NCI-H748 treated with DMSO at 0.1 percent for 48 hours (cell line): ENCODE measurements around the gene CCDC71L.

ENCODE experiments used
- DNase-seq: peaks from one replicate; lab custom pipeline; 2025; lab: John Stamatoyannopoulos, UW

CCDC71L gene

DNA sequence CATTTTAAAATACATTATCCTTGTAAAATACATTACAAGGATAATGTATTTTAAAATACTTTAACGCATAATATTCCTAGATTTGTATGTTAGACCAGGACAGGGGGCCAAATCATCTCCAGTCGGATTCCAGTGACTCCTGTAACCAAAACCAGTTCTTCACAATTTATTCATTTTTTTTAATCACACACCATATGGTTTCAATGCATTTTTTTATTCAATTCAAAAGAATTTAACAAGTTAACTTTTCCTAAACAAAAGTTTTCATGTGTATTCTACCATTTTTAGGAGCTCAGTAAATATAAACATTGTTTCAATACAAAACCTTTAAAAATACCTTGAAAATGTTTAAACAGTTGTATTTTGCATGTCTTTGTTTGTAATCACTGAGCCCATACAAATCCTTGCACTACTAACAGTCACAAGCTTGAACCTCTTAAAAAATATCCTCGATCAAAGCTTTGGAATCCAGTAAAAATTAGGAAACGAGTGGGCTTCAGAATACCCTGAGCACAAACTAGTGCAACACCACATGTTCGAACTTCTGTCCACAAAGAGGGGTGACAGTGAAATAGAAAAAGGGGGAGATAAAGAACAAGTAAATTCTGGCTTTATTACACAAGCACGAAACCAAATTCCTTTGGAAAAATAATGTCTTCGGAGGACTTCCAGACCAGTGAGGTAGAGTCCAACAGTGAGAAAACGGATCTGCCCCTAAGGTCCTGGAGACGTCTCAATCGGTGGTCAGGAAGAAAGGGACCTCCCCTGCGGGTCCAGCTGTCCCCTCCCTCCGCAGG lies 1.6 kb downstream of the CCDC71L start:
- no peak for DNase-seq

GRCh38 chr7:106658316-106659165 lies 2.4 kb downstream of the CCDC71L start:
- no peak for DNase-seq

DNA sequence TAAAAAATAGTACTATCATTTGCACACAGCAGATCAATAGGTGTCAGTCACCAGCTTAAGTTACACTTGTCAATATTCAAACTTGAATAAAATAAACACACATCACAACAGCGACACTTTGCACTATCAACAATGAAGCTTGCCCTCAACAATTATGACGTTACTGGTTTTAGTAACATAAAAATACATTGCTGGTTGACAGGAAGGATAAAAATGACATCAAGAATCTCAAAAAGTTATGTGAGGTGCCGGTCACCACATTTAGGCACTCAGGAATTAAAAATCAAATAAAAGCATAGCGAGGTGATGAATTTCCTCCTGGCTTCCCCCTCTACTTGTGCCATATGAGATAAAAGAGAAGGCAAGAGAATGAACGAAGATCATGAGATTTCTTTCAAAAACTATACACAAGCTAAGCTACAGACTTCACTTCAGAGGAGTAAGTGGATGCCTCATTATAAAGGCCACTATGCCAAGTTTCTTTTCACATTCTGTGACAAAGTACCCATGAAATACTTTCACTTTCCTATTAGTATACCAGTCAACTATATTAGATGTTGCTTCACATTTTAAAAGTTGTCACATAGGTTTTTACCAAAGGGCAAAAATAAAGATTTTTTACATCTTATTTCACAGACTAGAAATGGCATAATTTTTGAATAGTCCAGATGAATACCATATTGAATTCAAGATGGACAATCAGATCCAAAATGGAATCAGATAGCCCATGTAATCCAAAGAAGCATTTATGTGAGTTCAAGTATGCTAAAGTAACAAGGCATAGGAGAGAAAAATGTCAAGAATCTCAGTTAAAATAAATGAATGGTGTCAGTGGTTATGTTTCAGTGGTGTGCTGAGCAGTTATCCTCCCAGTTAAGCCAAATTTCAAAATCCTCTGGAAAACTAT lies 3.6 kb downstream of the CCDC71L start:
- no peak for DNase-seq

- no peak for DNase-seq
Measured at GRCh38 chr7:106655703-106656498, 5.1 kb downstream of the CCDC71L start.

DNA sequence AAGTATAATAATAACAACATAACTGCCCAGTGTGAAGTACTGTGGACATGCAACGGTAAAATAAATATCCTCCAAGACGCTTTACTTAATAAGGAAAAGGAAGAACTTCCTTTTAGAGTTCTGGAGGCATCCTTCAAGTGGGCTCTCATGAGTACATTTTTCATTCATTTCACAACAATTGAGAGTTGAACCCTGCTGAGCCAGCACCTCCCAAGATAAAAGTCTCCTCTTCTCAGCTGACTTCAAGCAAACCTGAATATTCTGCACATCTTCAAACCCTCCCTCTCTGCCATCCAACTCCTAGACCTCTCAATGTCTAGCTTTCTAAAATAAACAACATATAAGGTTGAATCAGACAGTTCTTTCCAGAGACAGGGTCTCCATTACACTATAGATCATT lies 7.5 kb downstream of the CCDC71L start:
- no peak for DNase-seq

DNA sequence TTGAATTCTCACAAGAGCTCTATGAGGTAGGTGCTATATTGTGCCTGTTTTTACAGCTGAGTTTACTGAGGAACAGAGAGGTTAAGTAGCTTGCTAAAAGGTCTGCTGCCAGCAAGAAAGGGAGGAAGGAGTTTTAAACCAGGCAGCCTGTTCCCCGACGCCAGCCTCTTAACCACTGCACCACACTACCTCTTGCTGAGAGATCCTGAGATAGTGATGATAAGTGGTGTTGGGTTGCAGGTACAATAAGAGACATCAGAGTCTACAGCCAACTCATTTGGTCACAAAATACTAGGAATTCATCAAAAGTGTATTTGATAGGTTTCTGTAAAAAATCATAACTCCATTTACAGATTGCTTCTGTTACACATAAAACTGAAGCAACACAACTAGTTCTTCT lies 8.0 kb downstream of the CCDC71L start:
- no peak for DNase-seq

- no peak for DNase-seq
Measured at GRCh38 chr7:106652092-106652491, 8.9 kb downstream of the CCDC71L start.

DNA sequence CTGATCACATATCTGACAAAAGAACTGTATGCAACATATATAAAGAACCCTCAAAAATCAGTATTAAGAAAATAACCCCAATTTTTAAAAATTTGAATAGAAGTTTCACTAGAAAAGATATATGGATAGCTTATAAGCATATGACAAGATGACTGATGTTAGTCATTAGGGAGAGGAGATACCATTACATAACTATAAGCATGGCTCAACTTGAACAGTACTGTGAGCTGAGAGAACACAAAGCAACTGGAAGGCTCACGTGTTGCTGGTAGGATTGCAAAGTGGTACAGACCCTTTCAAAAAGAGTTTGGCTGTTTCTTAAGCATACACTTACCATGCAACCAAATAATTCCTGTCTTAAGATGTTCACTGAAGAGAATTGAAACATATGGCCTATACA lies 14.7 kb downstream of the CCDC71L start:
- DNase-seq: no peak

DNA sequence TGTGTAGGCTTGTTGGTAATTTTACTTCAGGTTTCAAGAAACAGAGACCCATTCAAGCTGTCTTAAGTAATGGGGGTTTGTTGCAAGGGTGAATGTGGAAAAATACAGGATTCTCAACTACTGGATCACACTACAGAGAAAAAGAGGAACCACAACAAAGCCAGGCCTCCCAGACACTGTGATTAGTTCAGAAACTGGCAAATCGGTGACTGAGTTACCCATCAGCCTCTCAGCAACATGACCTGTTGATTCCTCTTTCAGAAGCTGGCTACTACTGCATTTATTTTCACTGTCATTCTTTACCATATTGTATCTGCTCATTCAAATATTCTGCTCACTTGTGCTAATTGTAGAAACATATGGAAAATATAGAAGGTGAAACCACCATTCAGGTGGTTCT lies 16.0 kb downstream of the CCDC71L start:
- DNase-seq: no peak

- DNase-seq: no peak
Measured at GRCh38 chr7:106643216-106644000, 17.6 kb downstream of the CCDC71L start.

DNA sequence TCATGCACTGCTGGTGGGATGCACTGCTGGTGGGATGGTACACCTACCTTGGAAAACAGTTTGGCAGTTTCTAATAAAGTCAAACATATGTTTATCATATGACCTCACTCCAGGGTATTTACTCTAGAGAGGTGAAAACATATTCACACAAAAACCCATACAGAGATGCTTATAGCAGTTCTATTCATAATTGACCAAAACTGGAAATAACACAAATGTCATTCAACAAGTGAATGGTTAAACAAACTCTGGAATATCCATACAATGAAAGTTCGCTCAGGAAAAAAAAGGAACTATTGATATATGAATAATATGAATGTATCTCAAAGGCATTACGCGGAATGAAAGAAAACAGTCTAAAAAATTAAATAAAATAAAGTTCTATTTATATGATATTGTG lies 19.5 kb downstream of the CCDC71L start:
- no peak for DNase-seq

GRCh38 chr7:106640368-106641141 lies 20.4 kb downstream of the CCDC71L start:
- no peak for DNase-seq

- DNase-seq: no peak
Measured at GRCh38 chr7:106639476-106640334, 21.3 kb downstream of the CCDC71L start.

GRCh38 chr7:106635411-106635810 lies 25.5 kb downstream of the CCDC71L start:
- no peak for DNase-seq

DNA sequence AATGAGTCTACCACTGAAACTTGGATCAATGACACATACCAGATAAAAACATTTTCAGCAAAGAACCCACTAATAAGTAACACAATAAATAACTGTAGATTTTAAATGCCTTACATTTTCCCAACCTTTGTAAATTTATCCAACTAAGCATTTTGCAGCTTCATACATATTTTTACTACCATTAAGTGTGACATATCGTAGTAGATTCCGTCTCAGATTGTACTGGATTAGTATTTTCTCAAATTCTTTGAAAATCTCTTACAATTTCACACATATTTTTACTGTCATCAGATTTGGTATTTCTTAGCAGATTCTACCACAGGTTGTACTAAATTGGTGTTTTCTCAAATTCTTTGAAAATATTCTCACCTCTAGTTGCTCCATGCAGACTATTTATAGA lies 26.0 kb downstream of the CCDC71L start:
- no peak for DNase-seq

DNA sequence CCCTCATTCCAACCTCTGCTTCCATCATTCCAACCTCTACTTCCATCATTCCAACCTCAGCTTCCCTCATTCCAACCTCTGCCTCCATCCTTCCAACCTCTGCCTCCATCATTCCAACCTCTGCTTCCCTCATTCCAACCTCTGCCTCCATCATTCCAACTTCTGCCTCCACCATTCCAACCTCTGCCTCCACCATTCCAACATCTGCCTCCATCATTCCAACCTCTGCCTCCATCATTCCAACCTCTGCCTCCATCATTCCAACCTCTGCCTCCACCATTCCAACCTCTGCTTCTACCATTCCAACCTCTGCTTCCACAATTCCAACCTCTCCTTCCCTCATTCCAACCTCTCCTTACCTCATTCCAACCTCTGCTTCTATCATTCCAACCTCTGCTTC lies 30.3 kb downstream of the CCDC71L start:
- DNase-seq: no peak

- DNase-seq: no peak
Measured at GRCh38 chr7:106629516-106629915, 31.4 kb downstream of the CCDC71L start.

DNA sequence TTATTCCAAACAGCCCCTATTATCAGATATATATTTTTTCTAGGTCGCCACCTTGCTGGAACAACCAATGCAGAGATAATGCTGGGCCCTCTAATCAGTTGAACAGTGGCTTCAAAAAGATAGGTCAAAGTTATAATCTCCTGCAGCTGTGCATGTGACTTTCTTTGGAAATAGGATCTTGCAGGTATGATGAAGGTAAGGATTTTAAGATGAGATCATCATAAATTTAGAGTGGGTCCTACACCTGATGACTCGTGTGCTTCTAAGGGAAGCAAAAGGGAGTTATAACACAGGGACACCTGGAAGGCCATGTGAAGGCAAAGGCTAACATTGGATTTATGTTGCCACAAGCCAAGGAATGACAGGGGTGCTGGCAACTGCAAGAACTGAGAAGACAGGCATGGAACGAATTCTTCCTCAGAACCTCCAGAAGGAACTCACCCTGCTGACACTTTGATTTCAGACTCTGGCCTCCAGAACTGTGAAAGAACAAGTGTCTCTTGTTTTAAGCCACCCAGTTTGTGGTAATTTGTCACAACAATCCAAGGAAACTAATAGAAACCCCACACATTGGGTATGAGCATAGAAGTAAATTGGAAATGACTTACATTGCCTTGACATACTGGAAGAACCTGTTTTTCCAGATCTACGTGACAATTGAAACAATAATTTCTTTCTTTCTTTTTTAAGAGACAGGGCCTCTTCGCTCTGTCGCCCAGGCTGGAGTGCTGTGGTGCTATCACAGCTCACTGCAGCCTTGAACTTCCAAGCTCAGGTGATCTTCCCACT lies 34.4 kb downstream of the CCDC71L start:
- peak; percentile 57 for DNase-seq
